ENCODE results near the gene MYH10.
"Not testable (repeated sequence)": the region's sequence is repeated elsewhere in the genome, so short reads cannot be mapped to it uniquely, and the experiment has no call there.

The MYH10 gene
- 1.6 to 8.0 (median 3.8) reads per million in 4 experiments for total RNA-seq

DNA sequence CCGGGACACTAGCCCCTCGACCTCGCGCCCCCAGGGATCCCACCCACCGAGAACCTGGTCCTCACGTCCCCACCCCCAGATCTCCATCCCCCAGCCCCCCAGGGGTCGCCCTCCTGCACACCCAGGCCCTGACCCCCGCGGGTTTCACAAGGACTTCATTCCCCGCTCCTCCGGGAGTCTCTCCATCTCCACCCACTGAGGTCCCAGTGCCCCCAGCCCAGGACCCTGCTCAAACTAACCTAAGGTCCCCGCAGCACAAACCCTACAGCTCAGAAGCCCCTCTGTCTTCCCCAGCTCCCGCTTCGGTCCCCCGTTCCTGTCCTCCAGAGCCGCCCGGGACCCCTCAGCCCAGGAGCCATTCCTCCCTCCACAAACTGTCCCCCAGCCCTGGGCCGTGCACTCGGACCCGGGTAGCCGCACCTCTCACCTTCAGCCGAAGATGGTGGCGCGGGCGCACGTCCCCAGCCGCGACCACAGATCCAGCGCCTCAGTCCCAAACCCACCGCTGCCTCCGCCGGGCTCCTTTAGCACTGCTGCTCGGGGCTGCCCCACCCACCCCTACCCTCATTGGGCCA, at the start of gene MYH10:
TSS of gene MYH10 (minus strand) at position 499 of the 575 bp plus-strand sequence. CDS start 7,479 bp downstream, outside the sequence.
- DNase-seq: no peak

DNA sequence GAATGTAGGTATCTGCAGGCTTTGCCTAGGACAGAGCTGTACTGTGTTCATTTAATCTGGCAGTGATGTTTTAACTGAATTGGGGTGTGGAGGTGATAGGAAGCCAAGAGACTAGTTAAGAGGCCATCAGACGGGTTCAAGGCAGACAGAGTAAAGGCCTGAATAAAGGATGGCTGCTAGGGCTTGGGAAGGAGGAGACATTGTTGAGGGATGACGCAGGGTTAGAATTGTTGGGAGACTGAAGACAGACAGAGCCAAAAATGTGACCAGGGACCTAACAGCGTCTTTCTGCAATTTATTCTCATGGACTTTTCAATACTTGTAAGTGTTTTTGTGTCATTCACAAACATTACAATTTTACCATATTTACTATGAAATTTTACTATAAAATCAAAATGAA, 48.6 kb upstream of the MYH10 start:
- no peak for DNase-seq

GRCh38 chr17:8675306-8675705, 44.8 kb upstream of the MYH10 start:
- DNase-seq: no peak

DNA sequence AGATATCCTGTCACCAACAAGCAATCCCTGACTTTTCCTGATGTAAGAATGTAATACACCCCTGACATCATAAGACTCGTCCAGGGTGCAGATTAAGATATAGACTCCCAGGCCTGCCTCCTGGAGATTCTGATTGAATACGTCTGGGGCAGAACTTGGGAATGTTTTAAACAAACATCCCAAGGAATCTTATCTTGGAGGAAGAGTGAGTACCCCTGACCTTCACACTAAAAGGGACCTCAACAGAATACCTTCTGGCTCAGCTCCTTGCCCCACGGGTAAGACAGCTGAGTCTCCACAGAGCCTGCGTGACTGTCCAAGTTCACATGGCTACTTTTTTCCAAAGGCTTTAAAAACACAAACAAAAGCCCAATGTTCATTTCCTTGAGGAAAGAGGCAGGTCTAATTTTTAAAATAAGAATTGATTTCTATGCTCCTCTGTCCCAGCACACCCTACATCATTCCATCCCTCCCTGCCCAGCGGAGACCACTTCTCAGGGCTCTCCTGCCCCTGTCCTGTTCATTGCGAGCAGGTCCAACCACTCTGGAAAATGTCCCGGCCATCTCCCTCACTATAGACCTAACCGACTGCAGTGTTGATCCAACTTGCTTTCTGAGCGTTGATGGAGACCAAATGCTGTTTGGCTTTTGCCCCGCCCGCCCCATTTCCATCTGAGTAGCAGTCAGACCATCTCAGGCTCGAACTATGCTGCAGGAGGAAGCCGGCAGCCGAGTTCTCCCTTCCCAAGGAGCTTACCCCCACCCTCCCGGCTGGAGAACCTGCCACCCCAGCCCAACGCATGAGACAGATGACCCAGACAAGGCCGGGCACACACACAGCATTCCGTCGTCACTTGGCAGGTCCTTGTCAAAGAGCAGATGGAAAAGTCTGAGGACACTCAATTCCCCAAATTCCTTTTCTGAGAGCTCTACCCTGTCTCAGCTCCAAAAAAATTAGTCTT, 44.1 kb upstream of the MYH10 start:
- no peak for DNase-seq

DNA sequence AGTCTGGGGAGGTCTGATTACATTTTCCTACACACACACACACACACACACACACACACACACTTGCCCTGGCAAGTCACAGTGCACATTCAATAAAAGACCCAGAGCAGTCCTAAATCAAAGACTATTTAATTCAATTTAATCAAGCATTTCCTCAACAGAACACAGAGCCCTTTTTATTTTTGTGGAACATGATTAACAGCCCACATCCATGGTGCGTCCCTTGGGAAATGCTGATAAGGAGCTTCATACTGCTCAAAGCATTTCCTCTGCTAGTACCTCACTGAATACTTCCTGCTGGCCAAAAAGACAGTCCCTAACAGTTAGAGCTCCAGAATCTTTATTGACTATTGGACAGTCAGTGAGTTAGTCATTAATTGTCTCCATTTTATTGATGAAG, 43.1 kb upstream of the MYH10 start:
- no peak for DNase-seq

GRCh38 chr17:8672326-8672725, 41.8 kb upstream of the MYH10 start:
- DNase-seq: no peak

DNA sequence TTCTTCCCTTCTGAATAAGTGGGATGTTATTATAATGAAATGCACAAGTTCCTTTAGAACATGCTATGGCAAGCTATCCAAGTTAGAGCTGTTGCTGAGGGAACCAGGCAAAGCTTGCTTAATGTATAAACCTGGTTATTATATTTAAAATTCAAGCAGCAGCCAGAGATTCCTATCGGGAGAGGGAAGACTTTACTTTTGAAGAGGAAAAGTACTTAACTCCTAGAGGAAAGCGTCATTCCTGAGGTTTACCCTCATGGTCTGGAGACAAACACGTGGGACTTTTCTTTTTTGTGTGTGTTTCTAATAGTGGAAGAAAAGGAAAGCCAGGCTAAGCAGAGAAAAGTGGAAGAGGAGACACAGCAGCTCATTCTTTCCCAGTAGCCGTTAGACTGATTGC, 39.9 kb upstream of the MYH10 start:
- DNase-seq: no peak

DNA sequence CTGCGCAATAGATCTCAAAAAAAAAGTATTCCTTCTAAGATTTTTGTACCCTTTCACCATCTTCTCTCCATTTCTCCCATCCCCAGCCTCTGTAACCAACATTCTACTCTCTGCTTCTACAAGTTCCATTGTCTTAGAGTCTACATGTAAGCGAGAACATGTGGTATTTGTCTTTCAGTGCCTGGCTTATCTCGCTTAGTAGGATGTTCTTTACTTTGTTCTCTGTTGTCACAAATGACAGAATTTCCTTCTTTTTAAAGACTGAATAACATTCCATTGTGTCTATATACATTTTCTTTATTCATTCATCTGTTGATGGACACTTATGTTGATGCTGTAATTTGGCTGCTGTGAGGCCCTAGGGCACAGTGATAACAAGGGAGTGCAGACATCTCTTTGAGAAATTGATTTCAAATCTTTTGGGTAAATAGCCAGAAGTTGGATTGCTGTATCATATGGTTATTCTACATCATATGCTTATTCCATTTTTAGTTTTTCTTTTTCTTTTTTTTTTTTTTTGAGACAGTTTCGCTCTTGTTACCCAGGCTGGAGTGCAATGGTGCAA, 37.7 kb upstream of the MYH10 start:
- DNase-seq: no peak

- no peak for DNase-seq
Measured at GRCh38 chr17:8667421-8667820, 36.9 kb upstream of the MYH10 start.

- no peak for DNase-seq
Measured at GRCh38 chr17:8665684-8666083, 35.2 kb upstream of the MYH10 start.

- no peak for DNase-seq
Measured at GRCh38 chr17:8664456-8665126, 34.1 kb upstream of the MYH10 start.

GRCh38 chr17:8662973-8663372, 32.4 kb upstream of the MYH10 start:
- DNase-seq: no peak

- no peak for DNase-seq
Measured at GRCh38 chr17:8662076-8662831, 31.7 kb upstream of the MYH10 start.

GRCh38 chr17:8660709-8661108, 30.2 kb upstream of the MYH10 start:
- DNase-seq: not testable (repeated sequence)

DNA sequence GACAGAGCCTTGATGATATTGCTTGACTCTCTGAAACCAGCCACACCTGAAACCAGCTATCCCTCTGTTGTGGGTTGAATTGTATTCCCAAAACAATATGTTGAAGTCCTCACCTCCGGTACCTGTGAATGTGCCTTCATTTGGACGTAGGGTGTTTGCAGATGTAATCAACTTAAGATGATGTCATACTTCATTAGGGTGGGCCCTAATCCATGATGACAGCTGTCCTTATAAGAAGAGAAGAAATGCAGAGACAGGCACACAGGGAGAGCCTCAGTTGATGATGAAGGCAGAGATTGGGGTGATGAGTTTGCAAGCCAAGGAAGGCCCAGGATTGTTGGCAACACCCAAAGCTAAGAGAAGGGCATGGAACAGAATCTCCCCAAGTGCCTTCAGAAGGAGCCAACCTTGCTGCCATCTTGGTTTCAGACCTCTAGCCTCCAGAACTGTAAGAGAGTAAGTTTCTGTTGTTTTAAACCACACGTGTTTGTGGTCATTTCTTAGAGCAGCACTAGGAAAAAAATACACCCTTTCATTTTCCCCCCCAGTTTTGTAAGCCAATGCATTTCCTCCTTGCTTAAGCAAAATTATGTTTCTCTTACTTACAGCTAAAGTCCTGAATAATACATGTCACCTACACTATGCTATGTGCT, 29.4 kb upstream of the MYH10 start:
- no peak for DNase-seq

GRCh38 chr17:8658810-8659209, 28.3 kb upstream of the MYH10 start:
- no peak for DNase-seq

DNA sequence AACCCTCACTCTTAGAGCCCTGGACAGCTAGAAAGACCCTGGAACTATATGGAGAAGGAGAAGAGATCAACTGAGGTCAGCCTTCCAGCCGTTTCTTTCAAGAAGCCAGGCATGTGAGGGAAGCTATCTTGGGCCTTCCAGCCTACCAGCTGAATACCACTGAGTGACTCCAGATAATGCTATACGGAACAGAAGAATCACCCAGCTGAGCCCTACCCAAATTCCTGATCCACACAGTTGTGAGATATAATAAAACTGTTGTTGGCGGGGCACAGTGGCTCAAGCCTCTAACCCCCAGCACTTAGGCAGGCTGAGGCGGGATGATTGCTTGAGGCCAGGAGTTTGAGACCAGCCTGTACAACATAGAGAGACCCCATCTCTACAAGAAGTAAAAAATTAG, 26.2 kb upstream of the MYH10 start:
- DNase-seq: no peak

- no peak for DNase-seq
Measured at GRCh38 chr17:8654822-8655221, 24.3 kb upstream of the MYH10 start.

GRCh38 chr17:8651013-8651412, 20.5 kb upstream of the MYH10 start:
- DNase-seq: no peak

DNA sequence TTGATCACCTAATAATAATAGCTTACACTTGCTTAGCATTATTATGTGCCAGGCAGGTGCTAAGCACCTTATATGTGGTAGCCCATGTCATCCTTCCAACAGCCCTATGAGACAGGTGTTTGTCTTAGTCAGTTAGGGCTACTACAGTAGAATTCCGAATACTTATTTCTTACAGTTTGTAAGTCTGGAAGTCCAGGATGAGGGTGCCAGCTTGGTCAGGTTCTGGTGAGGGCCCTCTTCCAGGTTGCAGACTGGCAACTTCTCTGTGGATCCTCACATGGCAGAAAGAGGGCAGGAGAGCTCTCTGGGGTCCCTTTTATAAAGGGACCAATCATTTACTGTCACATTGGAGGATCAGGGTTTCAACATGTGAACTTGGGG, 19.6 kb upstream of the MYH10 start:
- DNase-seq: no peak

- DNase-seq: no peak
Measured at GRCh38 chr17:8649157-8650118, 18.9 kb upstream of the MYH10 start.

Data from effector CD8-positive, alpha-beta T cell (primary cell).